K562 (cell line): Measurements from ENCODE around the gene NDOR1.
A peak's percentile ranks its signal among the peaks of the same experiment; 100 is the strongest.

Source experiments
- LCOR ChIP-seq: sonication (generic); formaldehyde crosslinking; IDR thresholded peaks from 2 replicates; pipeline ENCODE4 v1.8.0; 2022; ENCODE audit warnings: mild to moderate bottlenecking, missing genetic modification reagents
- ZBTB33 ChIP-seq: sonication (generic); formaldehyde crosslinking; IDR thresholded peaks from 2 replicates; pipeline ENCODE4 v1.8.1; 2023; ENCODE audit warnings: mild to moderate bottlenecking, missing genetic modification reagents
- ZNF41 ChIP-seq: fragments of 250-450 bp; sonication (Bioruptor Pico); conservative IDR thresholded peaks from 2 replicates; pipeline ENCODE4 v1.4.0; 2020; ENCODE audit warnings: mild to moderate bottlenecking

GRCh38 chr9:137227054-137227852 lies 21.8 kb downstream of the NDOR1 start, which contains the start of gene RNF224:
- no peak for TF ChIP-seq LCOR (CRISPR knock-in tag)
- TF ChIP-seq ZBTB33 (CRISPR knock-in tag): peak; percentile 73; the same call in 1 of the 2 replicates
- TF ChIP-seq ZNF41 (CRISPR knock-in tag): no peak
